Neural cell (in vitro differentiated cells): Measurements from ENCODE around the gene NME7. TPM values are rescaled to one million over a fixed set of nuclear protein-coding genes. Genes with fewer than 3 reads are reported as not detected.

Source experiments
- H2AFZ ChIP-seq: fragments of 200-600, 300-800 bp; sonication (generic), shearing (Covaris generic); 2 replicates; pipeline ENCODE4 v1.6.0; 2014; ENCODE audit warnings: low read depth, mild to moderate bottlenecking, antibody characterized with exemption, low read length, moderate library complexity
- H3F3A ChIP-seq: fragments of 200-600 bp; shearing (Covaris generic); 2 replicates; pipeline ENCODE4 v1.6.1; 2016; ENCODE audit warnings: mild to moderate bottlenecking, moderate library complexity, mixed read lengths, antibody characterized with exemption, low read length; ENCODE audit not compliant: insufficient read depth, poor library complexity, severe bottlenecking
- H3K27ac ChIP-seq: fragments of 200-600, 300-800 bp; sonication (generic), shearing (Covaris generic); 2 replicates; pipeline ENCODE4 v1.5.1; 2014; ENCODE audit warnings: mild to moderate bottlenecking, low read length, moderate library complexity
- H3K27me3 ChIP-seq: fragments of 300-800, 200-600 bp; sonication (generic), shearing (Covaris generic); 2 replicates; pipeline ENCODE4 v1.6.0; 2014; ENCODE audit warnings: mild to moderate bottlenecking, low read depth, low read length, moderate library complexity; ENCODE audit not compliant: insufficient read depth
- H3K36me3 ChIP-seq: fragments of 300-800, 200-600 bp; sonication (generic), shearing (Covaris generic); 2 replicates; pipeline ENCODE4 v1.5.1; 2014; ENCODE audit warnings: mild to moderate bottlenecking, antibody characterized with exemption, low read length, moderate library complexity; ENCODE audit not compliant: insufficient read depth
- H3K4me2 ChIP-seq: fragments of 300-800, 200-600 bp; sonication (generic), shearing (Covaris generic); 2 replicates; pipeline ENCODE4 v1.6.0; 2014; ENCODE audit warnings: mild to moderate bottlenecking, low read length
- H3K4me3 ChIP-seq: fragments of 300-800, 200-600 bp; sonication (generic), shearing (Covaris generic); 2 replicates; pipeline ENCODE4 v1.5.1; 2014; ENCODE audit warnings: mild to moderate bottlenecking, low read length, moderate library complexity
- H3K79me2 ChIP-seq: fragments of 200-600 bp; shearing (Covaris generic); replicated peaks from 2 replicates; pipeline ENCODE4 v1.6.0; 2014; ENCODE audit warnings: mild to moderate bottlenecking, low read length, moderate library complexity; ENCODE audit not compliant: insufficient read depth
- H3K9ac ChIP-seq: fragments of 300-800, 200-600 bp; sonication (generic), shearing (Covaris generic); 2 replicates; pipeline ENCODE4 v1.6.1; 2016; ENCODE audit warnings: mild to moderate bottlenecking, low read length, mixed read lengths
- H3K9me2 ChIP-seq: fragments of 200-600 bp; shearing (Covaris generic); 2 replicates; pipeline ENCODE4 v1.6.1; 2016; ENCODE audit warnings: mild to moderate bottlenecking, low read length, mixed read lengths; ENCODE audit not compliant: insufficient read depth
- H3K9me3 ChIP-seq: fragments of 200-600, 300-800 bp; sonication (generic), shearing (Covaris generic); 2 replicates; pipeline ENCODE4 v1.6.1; 2016; ENCODE audit warnings: mild to moderate bottlenecking, mixed run types, low read length, moderate library complexity, mixed read lengths
- H4K20me1 ChIP-seq: fragments of 200-600 bp; shearing (Covaris generic); 2 replicates; pipeline ENCODE4 v1.6.1; 2016; ENCODE audit warnings: mild to moderate bottlenecking, mixed run types; ENCODE audit not compliant: insufficient read depth
- CTCF ChIP-seq: fragments of 450-650 bp; IDR thresholded peaks from 2 replicates; pipeline ENCODE4 v1.5.1; 2014; ENCODE audit warnings: antibody characterized with exemption, mild to moderate bottlenecking, moderate library complexity; ENCODE audit not compliant: poor library complexity, severe bottlenecking
- EP300 ChIP-seq: fragments of 450-650 bp; conservative IDR thresholded peaks from 2 replicates; pipeline ENCODE4 v1.6.1; 2014; ENCODE audit warnings: antibody characterized with exemption, mild to moderate bottlenecking, moderate library complexity; ENCODE audit not compliant: poor library complexity, severe bottlenecking
- EZH2 ChIP-seq: fragments of 200-600, 300-800 bp; shearing (Covaris generic), sonication (generic); IDR thresholded peaks from 2 replicates; pipeline ENCODE4 v1.6.1; 2014; ENCODE audit warnings: antibody characterized with exemption, low read length, borderline replicate concordance, mild to moderate bottlenecking; ENCODE audit not compliant: insufficient read depth, poor library complexity, severe bottlenecking
- MXI1 ChIP-seq: fragments of 450-650 bp; conservative IDR thresholded peaks from 2 replicates; pipeline ENCODE4 v1.6.1; 2014; ENCODE audit warnings: antibody characterized with exemption, mild to moderate bottlenecking; ENCODE audit not compliant: poor library complexity, severe bottlenecking
- POLR2AphosphoS5 ChIP-seq: IDR thresholded peaks from 2 replicates; pipeline ENCODE4 v1.6.1; 2012
- RAD21 ChIP-seq: fragments of 450-650 bp; conservative IDR thresholded peaks from 2 replicates; pipeline ENCODE4 v1.6.1; 2014; ENCODE audit warnings: antibody characterized with exemption, mild to moderate bottlenecking, moderate library complexity
- REST ChIP-seq: IDR thresholded peaks from 2 replicates; pipeline ENCODE4 v1.6.1; 2012; ENCODE audit warnings: borderline replicate concordance
- SMC3 ChIP-seq: fragments of 450-650 bp; conservative IDR thresholded peaks from 2 replicates; pipeline ENCODE4 v1.6.1; 2014; ENCODE audit warnings: antibody characterized with exemption, mild to moderate bottlenecking, moderate library complexity; ENCODE audit not compliant: poor library complexity
- TAF1 ChIP-seq: IDR thresholded peaks from 2 replicates; pipeline ENCODE4 v1.6.1; 2012; ENCODE audit warnings: low read depth
- polyA plus RNA-seq: library from polyadenylated mRNA; depleted of rRNA; stranded (reverse); fragments of >200 nt; gene quantifications from 2 replicates; pipeline ENCODE4 v1.2.3, GENCODE V29; 2014

NME7 gene
- polyA plus RNA-seq, 1 donor from 2014 or later: 42.4 TPM

- H3F3A ChIP-seq: no peaks in the 10 kb centered on the region
- no peaks in the 10 kb centered on the region for H3K79me2 ChIP-seq
- no peak overlapping the region for H3K4me3 ChIP-seq
- H3K36me3 ChIP-seq: no peaks in the 10 kb centered on the region
- peak overlapping the region; percentile 72 for H3K4me2 ChIP-seq
- no peaks in the 10 kb centered on the region for H4K20me1 ChIP-seq
- H2AFZ ChIP-seq: no peak overlapping the region
- no peaks in the 10 kb centered on the region for H3K9me2 ChIP-seq
- H3K9ac ChIP-seq: peak overlapping the region; percentile 64
- H3K9me3 ChIP-seq: no peaks in the 10 kb centered on the region
- TF ChIP-seq CTCF (no peak), MXI1 (no peak), EP300 (no peak), EZH2 (no peak), REST (no peak), TAF1 (no peak), POLR2AphosphoS5 (no peak)
- peak overlapping the region; percentile 92 for H3K27ac ChIP-seq
- H3K27me3 ChIP-seq: no peaks in the 10 kb centered on the region
Observed at GRCh38 chr1:169087876-169088275, 279.7 kb downstream of the NME7 start.

GRCh38 chr1:169086603-169087455, 280.8 kb downstream of the NME7 start:
- H4K20me1 ChIP-seq: no peaks in the 10 kb centered on the region
- H3K27ac ChIP-seq: peak overlapping the region; percentile 92
- H3K27me3 ChIP-seq: no peaks in the 10 kb centered on the region
- no peaks in the 10 kb centered on the region for H3F3A ChIP-seq
- H3K79me2 ChIP-seq: no peaks in the 10 kb centered on the region
- TF ChIP-seq EZH2 (no peak), EP300 (peak; percentile 96), RAD21 (peak; percentile 52), SMC3 (peak; percentile 45), CTCF (no peak), POLR2AphosphoS5 (peak; percentile 66)
- peak overlapping the region; percentile 64 for H3K9ac ChIP-seq
- H2AFZ ChIP-seq: peak overlapping the region; percentile 22
- H3K4me3 ChIP-seq: peak overlapping the region; percentile 54
- no peaks in the 10 kb centered on the region for H3K9me3 ChIP-seq
- H3K4me2 ChIP-seq: peak overlapping the region; percentile 72
- H3K36me3 ChIP-seq: no peaks in the 10 kb centered on the region
- no peaks in the 10 kb centered on the region for H3K9me2 ChIP-seq
